22Rv1 (cell line): ENCODE results near the gene CA12.

ENCODE experiments used
- H3K27ac ChIP-seq: fragments of 450-650 bp; 2 replicates; pipeline ENCODE4 v1.5.1; 2017
- CTCF ChIP-seq: fragments of 450-650 bp; IDR thresholded peaks from 2 replicates; pipeline ENCODE4 v1.5.1; 2017; ENCODE audit warnings: mild to moderate bottlenecking
- ZFX ChIP-seq: fragments of 450-650 bp; IDR thresholded peaks from 2 replicates; pipeline ENCODE4 v1.6.1; 2017; ENCODE audit warnings: antibody characterized with exemption, borderline replicate concordance

The CA12 gene

GRCh38 chr15:63391669-63392360 is 10.2 kb upstream of the CA12 start:
- no peak for TF ChIP-seq ZFX
- TF ChIP-seq CTCF, result no peak
- H3K27ac ChIP-seq, result no peak overlapping the region

GRCh38 chr15:63390689-63391088 is 9.0 kb upstream of the CA12 start:
- no peak for TF ChIP-seq CTCF
- TF ChIP-seq ZFX, result no peak
- no peak overlapping the region for H3K27ac ChIP-seq

- no peak overlapping the region for H3K27ac ChIP-seq
- TF ChIP-seq ZFX (no peak), CTCF (no peak)
Observed at GRCh38 chr15:63389902-63390670, 8.4 kb upstream of the CA12 start.

- no peak for TF ChIP-seq CTCF
- no peak for TF ChIP-seq ZFX
- no peak overlapping the region for H3K27ac ChIP-seq
Observed at GRCh38 chr15:63388511-63388910, 6.9 kb upstream of the CA12 start.

GRCh38 chr15:63387748-63388493 is 6.3 kb upstream of the CA12 start:
- no peak overlapping the region for H3K27ac ChIP-seq
- TF ChIP-seq CTCF (no peak), ZFX (no peak)

- H3K27ac ChIP-seq, result no peak overlapping the region
- TF ChIP-seq CTCF (no peak), ZFX (no peak)
Observed at GRCh38 chr15:63385911-63386531, 4.4 kb upstream of the CA12 start.
